GM18868 (cell line): Measurements from ENCODE around the gene LRRC26.
"Not testable (repeated sequence)": the region's sequence is repeated elsewhere in the genome, so short reads cannot be mapped to it uniquely, and the experiment has no call there.

Source experiments
- ATAC-seq: cut with Tn5 transposase; IDR thresholded peaks from one replicate; pipeline ENCODE4 v1.9.1; 2021; ENCODE audit warnings: mild to moderate bottlenecking, moderate library complexity; ENCODE audit not compliant: unreplicated experiment

The LRRC26 gene

GRCh38 chr9:137121927-137122795 is 47.7 kb downstream of the LRRC26 start:
- not testable (repeated sequence) for ATAC-seq
